Epidermal melanocyte (primary cell): ENCODE data around the gene SH3BP1.

Experiments
- DNase-seq: peaks from one replicate; pipeline ENCODE4 v3.0.0; 2011; ENCODE audit warnings: low spot score; ENCODE audit not compliant: insufficient read length

SH3BP1 gene

DNA sequence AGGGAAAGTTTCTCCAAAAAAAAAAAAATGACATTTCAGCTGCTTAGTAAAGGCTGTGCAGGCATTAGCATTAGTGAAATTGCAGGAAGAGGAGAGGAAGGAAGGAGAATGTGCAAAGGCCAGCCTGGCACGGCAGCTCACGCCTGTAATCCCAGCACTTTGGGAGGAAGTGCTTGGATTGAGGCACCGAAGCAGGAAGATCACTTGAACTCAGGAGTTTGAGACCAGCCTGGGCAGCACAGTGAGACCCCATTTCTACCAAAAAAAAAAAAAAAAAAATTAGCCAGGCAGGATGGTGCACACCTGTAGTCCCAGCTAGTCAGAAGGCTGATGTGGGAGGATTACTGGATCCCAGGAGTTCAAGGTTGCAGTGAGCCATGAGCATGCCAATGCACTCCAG is 65.2 kb downstream of the SH3BP1 start:
- no peak for DNase-seq

DNA sequence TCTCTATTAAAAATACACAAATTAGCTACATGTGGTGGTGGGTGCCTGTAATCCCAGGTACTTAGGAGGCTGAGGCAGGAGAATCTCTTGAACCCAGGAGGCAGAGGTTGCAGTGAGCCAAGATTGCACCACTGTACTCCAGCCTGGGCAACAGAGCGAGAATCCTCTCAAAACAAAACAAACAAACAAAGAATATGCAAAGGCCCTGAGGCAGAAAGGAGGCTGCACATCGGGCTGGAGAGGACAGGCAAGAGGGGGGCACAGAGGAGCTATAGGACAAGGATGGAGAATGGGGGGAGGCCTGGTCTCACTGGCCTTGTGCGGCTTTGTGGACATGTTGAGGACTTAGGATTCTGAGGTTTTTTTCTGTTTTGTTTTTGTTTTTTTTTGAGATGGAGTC is 65.7 kb downstream of the SH3BP1 start:
- DNase-seq = no peak
